ENCODE measurements around the gene LYAR. TPM values are rescaled to one million over a fixed set of nuclear protein-coding genes. Genes with fewer than 3 reads are reported as not detected.

LYAR gene
- total RNA-seq, 4 donors from 2014 or later = 2.8 to 6.3 (median 4.4) TPM

Other genes starting within 250 kb of the LYAR start
- not detected for gene OTOP1, start 63.2 kb downstream of the LYAR start, total RNA-seq
- 10 to 100 TPM; 10.7 to 15.5 (median 14.2) TPM for gene TMEM128, start 41.9 kb downstream of the LYAR start, total RNA-seq
- gene ZBTB49, start 97 bp upstream of the LYAR start, total RNA-seq = 10 to 100 TPM in 2 of 4 donors, 1 to 10 TPM in 2; 3.3 to 17.0 (median 11.7) TPM
- 10 to 100 TPM in 1 of 4 donors, 1 to 10 TPM in 3; 2.0 to 13.2 (median 3.7) TPM for gene NSG1, start 96.9 kb upstream of the LYAR start, total RNA-seq